HG03045 (cell line): Measurements from ENCODE around the gene TCP1.
"Not testable (repeated sequence)": the region's sequence is repeated elsewhere in the genome, so short reads cannot be mapped to it uniquely, and the experiment has no call there.

ENCODE experiments used
- ATAC-seq: cut with Tn5 transposase; IDR thresholded peaks from one replicate; pipeline ENCODE4 v1.9.1; 2021; ENCODE audit warnings: mild to moderate bottlenecking, moderate library complexity; ENCODE audit not compliant: unreplicated experiment

The TCP1 gene

DNA sequence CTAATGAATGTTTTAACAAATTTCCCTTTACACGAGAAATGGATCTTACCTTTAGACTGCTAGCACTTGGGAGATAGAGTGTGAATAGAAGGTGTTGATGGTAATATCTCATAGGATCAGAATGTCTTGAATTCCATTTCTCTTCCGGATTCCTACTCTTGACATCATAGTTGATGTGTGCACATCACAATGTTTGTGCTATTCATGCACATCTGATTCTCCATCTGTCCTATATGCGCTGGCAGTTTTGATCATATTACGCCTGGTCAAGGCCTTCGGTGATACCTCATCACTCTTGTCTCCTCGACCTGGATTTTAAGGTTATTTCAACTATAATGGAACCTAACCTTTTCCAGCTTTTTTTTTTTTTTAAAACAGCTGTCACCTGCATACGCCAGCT is 44.3 kb downstream of the TCP1 start:
- ATAC-seq: no peak

GRCh38 chr6:159742165-159742564 is 47.2 kb downstream of the TCP1 start:
- ATAC-seq: no peak

GRCh38 chr6:159739341-159739740 is 50.1 kb downstream of the TCP1 start:
- no peak for ATAC-seq

DNA sequence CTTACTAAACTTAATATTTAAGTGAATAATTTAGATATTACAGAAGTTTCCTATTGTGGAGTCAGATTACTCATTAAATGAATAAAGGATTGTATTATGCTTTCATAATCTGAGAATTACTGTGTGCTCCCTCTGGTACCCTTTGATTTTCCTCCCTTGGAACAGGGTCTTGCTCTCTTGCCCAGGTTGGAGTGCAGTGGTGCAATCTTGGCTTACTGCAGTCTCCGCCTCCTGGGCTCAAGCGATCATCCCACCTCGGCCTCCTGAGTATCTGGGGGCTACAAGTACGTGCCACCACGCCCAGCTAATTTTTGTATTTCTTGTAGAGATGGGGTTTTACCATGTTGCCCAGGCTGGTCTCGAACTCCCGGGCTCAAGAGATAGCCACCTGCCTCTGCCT is 52.5 kb downstream of the TCP1 start:
- ATAC-seq: no peak

GRCh38 chr6:159733395-159733794 is 56.0 kb downstream of the TCP1 start:
- not testable (repeated sequence) for ATAC-seq

DNA sequence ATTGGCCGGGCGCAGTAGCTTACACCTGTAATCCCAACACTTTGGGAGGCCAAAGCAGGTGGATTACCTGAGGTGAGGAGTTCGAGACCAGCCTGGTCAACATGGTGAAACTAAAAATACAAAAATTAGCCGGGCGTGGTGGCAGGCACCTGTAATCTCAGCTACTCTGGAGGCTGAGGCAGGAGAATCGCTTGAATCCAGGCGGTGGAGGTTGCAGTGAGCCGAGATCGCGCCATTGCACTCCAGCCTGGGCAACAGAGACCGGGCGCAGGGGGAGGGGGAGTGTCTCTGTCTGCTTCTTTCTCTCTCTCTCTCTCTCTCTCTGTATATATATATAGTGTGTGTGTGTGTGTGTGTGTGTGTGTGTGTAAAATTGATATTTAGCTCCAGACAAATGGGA is 56.9 kb downstream of the TCP1 start:
- ATAC-seq: not testable (repeated sequence)

DNA sequence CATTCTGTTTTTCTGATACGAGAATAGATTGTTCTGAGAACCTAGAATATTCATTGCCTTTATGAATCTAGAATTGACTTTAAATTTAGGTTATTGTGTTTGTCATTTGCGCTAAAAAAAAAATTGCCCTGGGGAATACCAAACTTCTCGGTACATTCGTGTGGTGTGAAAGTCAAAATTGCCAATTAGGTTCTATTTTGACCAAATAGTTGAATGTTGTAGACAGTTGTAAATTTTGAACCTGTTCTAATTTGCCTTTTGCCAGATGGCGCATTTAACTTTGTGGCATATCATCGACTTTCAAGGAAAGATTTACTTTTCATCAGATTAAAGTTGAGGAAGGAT is 59.1 kb downstream of the TCP1 start:
- no peak for ATAC-seq

GRCh38 chr6:159729598-159730331 is 59.6 kb downstream of the TCP1 start:
- no peak for ATAC-seq

- ATAC-seq: no peak
These were observed 60.9 kb downstream of the TCP1 start for GRCh38 chr6:159728531-159728964.
